Measurements from ENCODE around the gene CARD11. TPM values are rescaled to one million over a fixed set of nuclear protein-coding genes. Genes with fewer than 3 reads are reported as not detected.

The CARD11 gene
- total and polyA plus RNA-seq, 10 donors, result 30.3 to 72.6 (median 48.8) TPM

DNA sequence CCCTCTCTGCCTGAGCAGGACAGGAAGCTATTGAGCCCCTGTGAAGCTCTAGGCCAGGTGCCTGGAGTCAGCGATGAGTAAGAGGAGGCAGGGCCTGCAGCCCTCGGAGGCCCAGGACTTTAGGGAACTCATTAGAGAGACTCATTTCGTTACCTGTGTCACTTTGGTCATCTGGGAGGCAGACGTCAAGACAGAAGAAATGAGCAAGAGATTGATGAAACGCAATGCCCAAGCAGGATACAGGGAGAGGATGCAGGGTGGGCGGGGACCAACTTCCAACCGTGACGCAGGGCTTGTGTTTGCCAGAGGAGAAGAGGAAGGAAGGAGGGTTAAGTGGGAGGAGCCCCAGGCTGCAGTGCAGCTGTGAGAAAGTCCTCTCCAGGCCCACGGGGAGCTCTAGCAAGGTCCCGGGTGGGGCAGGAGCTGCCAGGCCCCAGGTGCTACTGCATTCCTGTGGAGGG, 173.2 kb downstream of the CARD11 start:
- no peaks in the 10 kb centered on the region for H3K36me3 ChIP-seq
- DNase-seq, result peak; percentile 90
- no peaks in the 10 kb centered on the region for H3K9me3 ChIP-seq
- WGBS, 5 donors, result 2 to 13% (median 5%) methylated on average over 10 of the region's 10 CpGs
- intact Hi-C loops (cut with DNase I; ENCODE audit: low total_unique reads), result no loop called here
- peak overlapping the region in 7 of 8 donors; percentile 13 to 62 (median 27) for H3K4me3 ChIP-seq
- H3K27me3 ChIP-seq (replicated peaks in 1 of 7), result no peaks in the 10 kb centered on the region
- H3K27ac ChIP-seq, result peak overlapping the region in 6 of 8 donors; percentile 26 to 69 (median 60)
- H3K4me1 ChIP-seq, result peaks cover 14 to 31% (median 25%) of the 10 kb centered on the region in 6 donors
- TF ChIP-seq POLR2AphosphoS5 (IDR thresholded peaks at IDR 0.05), result peak; percentile 64 to 82 (median 82)
- TF ChIP-seq POLR2A (IDR thresholded peaks at IDR 0.05), result no peak
- TF ChIP-seq, protein P1, sequence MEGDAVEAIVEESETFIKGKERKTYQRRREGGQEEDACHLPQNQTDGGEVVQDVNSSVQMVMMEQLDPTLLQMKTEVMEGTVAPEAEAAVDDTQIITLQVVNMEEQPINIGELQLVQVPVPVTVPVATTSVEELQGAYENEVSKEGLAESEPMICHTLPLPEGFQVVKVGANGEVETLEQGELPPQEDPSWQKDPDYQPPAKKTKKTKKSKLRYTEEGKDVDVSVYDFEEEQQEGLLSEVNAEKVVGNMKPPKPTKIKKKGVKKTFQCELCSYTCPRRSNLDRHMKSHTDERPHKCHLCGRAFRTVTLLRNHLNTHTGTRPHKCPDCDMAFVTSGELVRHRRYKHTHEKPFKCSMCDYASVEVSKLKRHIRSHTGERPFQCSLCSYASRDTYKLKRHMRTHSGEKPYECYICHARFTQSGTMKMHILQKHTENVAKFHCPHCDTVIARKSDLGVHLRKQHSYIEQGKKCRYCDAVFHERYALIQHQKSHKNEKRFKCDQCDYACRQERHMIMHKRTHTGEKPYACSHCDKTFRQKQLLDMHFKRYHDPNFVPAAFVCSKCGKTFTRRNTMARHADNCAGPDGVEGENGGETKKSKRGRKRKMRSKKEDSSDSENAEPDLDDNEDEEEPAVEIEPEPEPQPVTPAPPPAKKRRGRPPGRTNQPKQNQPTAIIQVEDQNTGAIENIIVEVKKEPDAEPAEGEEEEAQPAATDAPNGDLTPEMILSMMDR (IDR thresholded peaks at IDR 0.05 in 8 of 11, conservative IDR thresholded peaks at IDR 0.05 in 3 of 11), result no peak

DNA sequence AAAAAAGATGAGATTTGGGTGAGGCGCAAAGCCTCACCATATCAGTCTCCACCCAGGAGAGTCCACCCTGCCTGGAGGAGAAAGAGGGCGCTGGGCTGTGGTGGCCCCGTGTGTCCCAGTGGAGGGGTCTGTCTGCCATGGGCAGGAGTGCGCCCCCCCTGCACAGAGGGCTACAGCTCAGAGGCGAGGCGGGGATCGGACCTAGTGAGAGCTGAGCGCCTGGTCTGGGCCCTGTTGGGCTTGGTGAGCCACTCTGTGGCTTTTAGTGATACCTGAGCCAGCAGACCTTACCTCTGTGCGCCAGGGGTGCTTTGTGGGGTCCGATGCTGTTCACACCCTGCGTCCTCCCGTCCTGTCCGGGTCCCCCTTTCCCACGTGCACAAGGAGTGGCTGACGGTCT, 173.7 kb downstream of the CARD11 start:
- peak overlapping the region in 7 of 8 donors; percentile 13 to 62 (median 27) for H3K4me3 ChIP-seq
- H3K9me3 ChIP-seq, result no peaks in the 10 kb centered on the region
- H3K36me3 ChIP-seq, result no peaks in the 10 kb centered on the region
- DNase-seq, result no peak
- TF ChIP-seq, protein P1 (IDR thresholded peaks at IDR 0.05 in 8 of 11, conservative IDR thresholded peaks at IDR 0.05 in 3 of 11), result no peak
- no peak for TF ChIP-seq POLR2AphosphoS5 (IDR thresholded peaks at IDR 0.05)
- peak overlapping the region in 6 of 8 donors; percentile 26 to 69 (median 60) for H3K27ac ChIP-seq
- peaks cover 16 to 36% (median 30%) of the 10 kb centered on the region in 6 donors for H3K4me1 ChIP-seq
- no peaks in the 10 kb centered on the region for H3K27me3 ChIP-seq (replicated peaks in 1 of 7)
- intact Hi-C loops (cut with DNase I; ENCODE audit: low total_unique reads), result loop anchor here (10.0 kb wide), 2 partner anchors 285 to 1025 kb away; no protein-coding TSS in a partner anchor
- WGBS, 5 donors, result 70 to 81% (median 79%) methylated on average over 9 to 15 of the region's 15 CpGs

DNA sequence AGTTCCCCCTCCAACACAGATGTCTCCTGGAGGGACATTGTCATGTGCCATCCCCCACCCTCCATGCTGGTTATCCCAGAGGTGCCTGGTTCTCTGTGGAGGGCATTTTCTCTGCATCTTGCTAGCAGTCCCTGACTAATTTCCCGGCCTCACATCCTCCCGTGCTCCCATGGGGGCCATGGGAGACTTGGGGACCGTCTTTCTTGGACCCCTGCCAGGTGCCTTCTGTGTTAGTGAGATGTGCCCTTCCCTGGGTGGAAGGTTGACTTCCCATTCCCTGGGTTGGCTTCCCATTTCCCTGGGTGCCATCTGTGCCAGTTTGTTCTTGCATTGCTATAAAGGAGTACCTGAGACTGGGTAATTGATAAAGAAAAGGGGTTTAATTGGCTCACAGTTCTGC, 177.1 kb downstream of the CARD11 start:
- no peak for DNase-seq
- Histone ChIP-seq H3K4me3 (no peak overlapping the region), H3K27ac (no peak overlapping the region), H3K4me1 (peaks cover 35 to 67% (median 54%) of the 10 kb centered on the region in 6 donors), H3K9me3 (no peaks in the 10 kb centered on the region), H3K27me3 (replicated peaks in 1 of 7) (no peaks in the 10 kb centered on the region), H3K36me3 (no peaks in the 10 kb centered on the region)
- intact Hi-C loops (cut with DNase I; ENCODE audit: low total_unique reads), result loop anchor here (10.0 kb wide), 2 partner anchors 288 to 1028 kb away; no protein-coding TSS in a partner anchor
- 32 to 53% (median 44%) methylated on average over 3 of the region's 3 CpGs for WGBS, 5 donors
- TF ChIP-seq, protein P1 (IDR thresholded peaks at IDR 0.05 in 8 of 11, conservative IDR thresholded peaks at IDR 0.05 in 3 of 11), result no peak
- TF ChIP-seq POLR2A (IDR thresholded peaks at IDR 0.05), result no peak
- no peak for TF ChIP-seq POLR2AphosphoS5 (IDR thresholded peaks at IDR 0.05)

DNA sequence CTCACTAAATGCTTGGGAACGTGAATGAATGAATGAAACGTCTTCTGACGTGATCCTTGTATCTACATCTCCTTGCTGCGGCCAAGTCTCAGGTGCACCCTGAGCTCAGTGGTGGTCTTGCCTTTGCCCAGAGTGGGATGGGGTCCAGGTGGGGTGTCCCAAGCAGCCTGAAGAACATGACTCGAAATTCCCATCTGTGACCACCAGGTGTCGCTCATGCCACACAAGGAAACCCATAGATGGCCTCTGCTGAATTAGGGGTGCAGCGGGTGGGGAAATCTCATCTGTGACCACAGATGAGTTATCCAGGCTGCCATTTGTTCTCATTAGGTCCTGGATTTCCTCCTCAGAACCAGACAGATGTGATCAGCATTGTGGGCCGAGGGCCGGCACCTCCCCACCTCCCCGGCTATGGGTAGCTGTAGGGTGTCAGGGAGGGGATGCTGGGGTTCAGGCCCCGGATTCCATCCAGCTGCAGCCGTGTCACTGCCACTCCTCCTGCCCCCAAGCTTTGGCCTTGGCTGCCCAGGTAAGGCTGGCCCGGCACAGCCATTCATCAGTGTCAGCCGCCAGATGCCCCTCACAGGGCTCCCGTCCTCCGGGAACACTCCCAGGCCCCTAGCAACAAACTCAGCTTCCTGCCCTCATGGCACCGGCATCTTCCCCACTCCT, 178.5 kb downstream of the CARD11 start:
- Histone ChIP-seq H3K27ac (peak overlapping the region in 5 of 8 donors; percentile 87 to 92 (median 89)), H3K9me3 (no peaks in the 10 kb centered on the region), H3K27me3 (replicated peaks in 1 of 7) (no peaks in the 10 kb centered on the region), H3K36me3 (no peaks in the 10 kb centered on the region), H3K4me1 (peaks cover 22 to 52% (median 40%) of the 10 kb centered on the region in 6 donors), H3K4me3 (no peak overlapping the region)
- DNase-seq, result peak; percentile 83
- TF ChIP-seq POLR2A (IDR thresholded peaks at IDR 0.05) (no peak), POLR2AphosphoS5 (IDR thresholded peaks at IDR 0.05) (no peak)
- TF ChIP-seq, protein P1 (IDR thresholded peaks at IDR 0.05 in 8 of 11, conservative IDR thresholded peaks at IDR 0.05 in 3 of 11), result peak; percentile 69 to 92 (median 85)
- intact Hi-C loops (cut with DNase I; ENCODE audit: low total_unique reads), result loop anchor here (10.0 kb wide), 2 partner anchors 290 to 1030 kb away; no protein-coding TSS in a partner anchor
- 54 to 62% (median 58%) methylated on average over 11 to 17 of the region's 17 CpGs for WGBS, 5 donors

Data from spleen (tissue), 11 donors.